Activated CD8-positive, alpha-beta memory T cell treated with anti-CD3 and anti-CD28 coated beads, Interleukin-2, amount 50 U/mL, for 24 hours (primary cell): ENCODE measurements around the gene PROSER2.
"Not testable (repeated sequence)": the region's sequence is repeated elsewhere in the genome, so short reads cannot be mapped to it uniquely, and the experiment has no call there.

ENCODE experiments used
- DNase-seq: peaks from one replicate; pipeline ENCODE4 v3.0.0-alpha.2; 2020; ENCODE audit errors: extremely low read depth

The PROSER2 gene

DNA sequence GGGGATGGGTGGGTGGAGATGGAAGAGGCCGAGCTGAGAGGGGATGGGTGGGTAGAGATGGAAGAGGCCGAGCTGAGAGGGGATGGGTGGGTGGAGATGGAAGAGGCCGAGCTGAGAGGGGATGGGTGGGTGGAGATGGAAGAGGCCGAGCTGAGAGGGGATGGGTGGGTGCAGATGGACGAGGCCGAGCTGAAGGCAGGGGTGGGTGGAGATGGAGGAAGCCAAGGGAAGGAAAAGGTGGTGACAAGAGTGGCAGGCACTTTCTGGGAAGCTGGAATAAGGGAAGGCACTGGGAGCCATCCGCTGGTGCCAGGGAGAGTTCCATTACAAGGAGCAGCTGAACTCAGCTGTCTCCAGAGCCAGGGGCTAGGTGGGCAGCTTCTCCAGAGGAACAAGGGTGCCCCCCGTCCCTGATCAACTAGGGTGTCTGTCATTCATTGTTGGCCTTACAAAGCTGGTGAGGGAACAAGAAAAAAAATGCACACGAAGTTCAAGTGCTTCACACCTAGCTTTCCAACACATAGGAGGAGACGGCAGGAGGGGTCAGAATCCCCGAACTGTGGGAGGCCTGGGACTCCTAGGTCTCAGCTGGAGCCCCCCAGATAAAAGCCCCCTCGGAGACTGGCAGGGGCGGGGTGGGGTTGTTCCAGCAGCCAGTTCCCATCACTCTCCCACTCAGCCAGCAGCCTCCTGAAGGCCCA lies 62.4 kb downstream of the PROSER2 start:
- no peak for DNase-seq

DNA sequence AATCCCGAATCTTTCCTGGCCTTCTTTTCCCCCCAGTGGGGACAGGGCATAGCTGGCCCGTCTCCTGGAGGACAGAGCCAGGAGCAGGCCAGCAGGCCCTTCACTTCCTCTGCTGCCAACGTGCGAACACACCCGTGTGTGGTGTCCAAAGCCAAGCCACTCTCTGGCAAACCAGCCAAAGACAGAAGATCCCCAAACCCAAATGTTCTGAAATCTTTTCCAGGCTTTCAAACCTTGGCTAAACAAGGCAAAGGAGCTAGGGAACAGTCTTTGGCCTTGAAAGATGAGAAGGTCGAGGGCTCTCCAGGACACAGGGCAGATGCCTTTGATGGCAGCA lies 63.0 kb downstream of the PROSER2 start:
- no peak for DNase-seq

DNA sequence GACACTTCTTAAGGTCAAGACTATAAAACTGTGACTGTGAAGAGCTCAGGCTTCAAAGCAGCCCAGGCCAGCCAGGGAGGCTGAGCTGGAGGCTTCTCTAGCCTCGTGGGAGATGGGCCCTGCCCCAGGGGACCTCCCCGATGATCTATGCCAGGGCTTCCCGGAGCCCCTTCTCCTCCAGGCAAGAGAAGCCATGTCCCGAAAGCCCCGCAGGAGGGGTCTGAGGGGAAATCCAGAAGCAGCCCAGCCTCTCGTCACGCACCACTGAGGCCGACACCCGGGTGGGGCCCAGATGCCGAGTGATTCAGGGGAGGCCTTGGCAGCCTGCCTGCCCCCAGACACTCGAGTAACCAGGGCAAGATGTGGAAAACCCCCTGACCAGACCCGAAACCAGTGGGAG lies 63.7 kb downstream of the PROSER2 start:
- DNase-seq: no peak

DNA sequence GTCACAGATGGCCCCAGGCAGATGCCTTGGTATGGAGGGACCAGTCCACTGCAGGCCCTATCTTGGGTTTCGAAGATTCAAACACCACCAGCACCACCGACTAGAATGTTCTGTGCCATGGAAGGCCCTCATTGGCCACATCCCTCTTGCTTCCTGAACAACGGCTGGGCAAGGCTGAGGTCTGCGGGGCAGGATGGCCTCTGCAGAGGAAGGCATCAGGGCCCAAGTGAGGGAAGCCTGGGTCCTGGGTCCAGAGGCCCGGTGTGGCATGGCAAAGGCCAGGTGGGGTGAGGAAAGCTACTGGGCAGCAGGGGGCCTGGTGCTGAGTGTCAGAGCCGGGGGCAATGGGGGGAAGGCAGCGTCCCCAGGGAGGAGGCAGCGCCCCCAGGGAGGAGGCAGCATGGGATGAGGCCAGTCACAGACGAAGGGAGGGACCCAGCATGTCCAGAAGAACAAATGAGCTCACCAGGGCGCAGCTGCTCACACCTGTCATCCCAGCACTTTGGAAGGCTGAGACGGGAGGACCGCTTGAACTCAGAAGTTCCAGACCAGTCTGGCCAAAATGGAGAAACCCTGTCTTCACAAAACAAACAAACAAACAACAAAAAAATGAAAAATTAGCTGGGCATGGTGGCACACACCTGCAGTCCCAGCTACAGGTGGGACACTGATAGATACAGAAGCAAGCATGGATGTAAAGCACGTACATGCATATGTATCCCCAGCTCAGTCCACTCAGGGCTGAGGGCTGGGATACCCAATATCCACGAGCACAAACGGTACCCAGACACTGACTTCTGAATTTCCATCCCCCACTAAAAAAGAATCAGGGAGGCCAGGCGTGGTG lies 64.4 kb downstream of the PROSER2 start:
- no peak for DNase-seq

DNA sequence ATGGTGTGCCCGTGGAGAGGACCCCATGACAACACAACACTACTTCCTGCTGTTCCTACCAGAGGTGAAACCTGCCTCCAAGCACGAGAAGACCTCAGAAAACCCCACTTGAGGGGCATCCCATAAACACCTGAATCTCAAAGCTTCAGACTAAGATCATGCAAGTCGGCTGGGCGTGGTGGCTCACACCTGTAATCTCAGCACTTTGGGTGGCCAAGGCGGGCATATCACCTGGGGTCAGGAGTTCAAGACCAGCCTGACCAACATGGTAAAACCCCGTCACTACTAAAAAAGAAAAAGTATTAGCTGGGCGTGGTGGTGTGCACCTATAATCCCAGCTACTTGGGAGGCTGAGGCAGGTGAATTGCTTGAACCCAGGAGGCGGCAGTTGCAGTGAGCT lies 66.1 kb downstream of the PROSER2 start:
- DNase-seq: not testable (repeated sequence)

DNA sequence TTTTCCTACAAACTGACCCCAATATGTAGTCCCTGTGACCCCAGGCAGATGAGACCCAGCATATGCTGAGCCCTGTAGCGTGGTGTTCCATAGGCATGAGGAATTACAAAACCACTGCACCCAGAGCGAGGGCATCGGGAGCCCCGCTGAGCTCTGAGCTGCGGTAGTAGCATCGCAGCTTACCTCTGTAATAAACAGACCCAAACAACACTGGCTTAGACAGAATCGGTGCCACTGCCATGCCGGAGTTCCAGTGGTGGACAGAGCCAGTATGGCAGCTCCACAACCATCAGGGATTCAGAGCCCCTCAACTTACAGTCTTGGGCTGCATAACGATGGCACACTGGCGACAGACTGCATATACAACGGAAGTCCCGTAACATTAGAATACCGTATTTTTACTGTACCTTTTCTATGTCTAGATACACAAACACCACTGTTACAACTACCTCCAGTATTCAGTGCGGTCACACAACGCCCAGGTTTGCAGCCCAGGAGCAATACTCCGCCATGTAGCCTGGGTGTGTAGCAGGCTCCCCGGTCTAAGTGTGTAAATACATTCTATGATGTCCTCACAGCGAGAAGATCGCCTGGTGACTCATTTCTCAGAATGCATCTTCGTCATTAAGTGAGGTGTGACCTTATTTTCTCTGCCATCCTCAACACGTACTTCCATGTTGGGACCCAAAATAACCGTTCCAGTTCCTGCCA lies 68.8 kb downstream of the PROSER2 start:
- no peak for DNase-seq

DNA sequence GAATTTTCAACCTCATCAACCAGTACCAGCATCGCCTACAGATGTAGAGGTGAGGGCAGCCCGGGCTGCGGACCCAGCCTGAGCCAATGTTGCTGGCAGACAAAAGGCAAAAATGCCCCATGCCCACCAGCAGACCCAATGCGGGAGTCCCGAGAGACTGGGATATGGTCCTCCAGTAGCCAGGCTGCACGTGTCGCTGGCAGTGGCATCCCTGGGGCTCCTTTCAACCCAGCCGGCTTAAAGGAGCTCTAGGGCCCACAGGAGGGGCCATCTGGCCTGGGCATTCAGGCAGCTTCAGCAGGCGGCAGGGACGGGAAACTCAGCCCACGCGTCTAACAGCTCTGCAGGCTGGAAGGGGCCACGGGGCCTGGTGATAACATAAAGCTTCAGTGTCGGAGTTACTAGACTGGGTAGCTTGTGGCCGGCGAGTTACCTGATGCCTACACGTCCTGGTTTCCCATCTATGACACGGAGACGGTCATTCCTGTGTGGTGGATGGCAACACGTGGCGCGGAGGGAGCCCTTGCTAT lies 70.7 kb downstream of the PROSER2 start:
- DNase-seq: no peak

DNA sequence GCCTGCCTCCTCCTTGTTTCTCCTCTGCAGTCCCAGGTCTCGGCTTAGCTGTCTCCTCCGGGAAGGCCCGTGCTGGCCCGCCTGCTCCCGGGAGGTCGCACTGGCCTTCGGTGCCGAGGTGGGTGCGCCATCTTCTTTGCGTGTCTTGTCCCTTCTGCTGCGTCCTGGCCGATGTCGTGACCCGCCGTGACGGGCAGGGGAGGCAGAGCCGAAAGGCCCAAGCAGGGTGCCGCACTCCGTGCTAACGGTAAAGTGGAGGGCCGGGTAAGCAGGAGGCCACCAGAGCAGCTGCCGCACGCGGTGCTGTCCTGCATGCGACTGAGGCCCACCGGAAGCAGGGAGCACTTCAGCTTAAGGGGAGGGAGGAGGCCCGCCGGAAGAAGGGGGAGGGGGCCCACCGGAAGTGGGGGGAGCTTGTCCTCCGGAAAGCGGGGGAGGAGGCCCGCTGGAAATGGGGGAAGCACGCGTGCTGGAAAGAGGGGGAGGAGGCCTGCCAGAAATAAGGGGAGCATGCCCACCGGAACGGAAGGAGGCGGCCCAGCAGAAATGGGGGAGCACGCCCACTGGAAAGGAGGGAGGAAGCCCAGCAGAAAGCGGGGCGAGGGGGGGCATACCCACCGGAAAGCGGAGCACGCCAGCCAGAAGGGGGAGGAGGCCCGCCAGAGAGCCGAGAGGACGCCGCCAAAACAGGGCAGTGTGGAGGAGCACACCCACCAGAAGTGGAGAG lies 71.4 kb downstream of the PROSER2 start:
- DNase-seq: no peak

DNA sequence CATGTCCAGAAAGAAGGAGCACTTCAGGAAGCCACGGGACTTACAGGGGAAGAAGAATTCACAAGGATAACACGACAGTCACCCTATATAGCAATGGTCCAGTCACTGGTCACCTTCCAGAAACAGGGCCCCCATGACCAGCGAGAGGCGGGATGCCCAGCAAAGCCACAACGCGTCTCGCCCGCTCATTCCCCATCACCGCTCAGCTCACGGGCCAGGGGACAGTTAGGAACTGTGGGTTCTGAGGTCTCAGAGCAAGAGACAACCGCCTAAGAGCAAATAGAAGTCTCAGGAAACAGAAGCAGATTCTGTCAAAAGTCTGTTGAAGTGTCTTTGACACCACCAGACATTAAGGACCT lies 71.9 kb downstream of the PROSER2 start:
- no peak for DNase-seq

DNA sequence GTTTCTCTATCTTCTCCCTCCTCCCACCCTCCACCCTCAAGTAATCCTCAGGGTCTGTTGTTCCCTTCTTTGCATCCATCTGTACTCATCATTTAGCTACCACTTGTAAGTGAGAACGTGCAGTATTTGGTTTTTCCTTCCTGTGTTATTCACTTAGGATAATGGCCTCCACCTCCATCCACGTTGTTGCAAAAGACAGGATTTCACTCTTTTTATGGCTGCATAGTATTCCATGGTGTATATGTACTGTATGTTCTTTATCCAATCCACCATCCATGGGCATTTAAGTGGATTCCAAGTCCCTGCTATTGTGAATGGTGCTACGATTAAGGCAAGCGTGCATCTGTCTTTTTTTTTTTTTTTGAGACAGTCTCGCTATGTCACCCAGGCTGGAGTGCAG lies 72.4 kb downstream of the PROSER2 start:
- DNase-seq: no peak

DNA sequence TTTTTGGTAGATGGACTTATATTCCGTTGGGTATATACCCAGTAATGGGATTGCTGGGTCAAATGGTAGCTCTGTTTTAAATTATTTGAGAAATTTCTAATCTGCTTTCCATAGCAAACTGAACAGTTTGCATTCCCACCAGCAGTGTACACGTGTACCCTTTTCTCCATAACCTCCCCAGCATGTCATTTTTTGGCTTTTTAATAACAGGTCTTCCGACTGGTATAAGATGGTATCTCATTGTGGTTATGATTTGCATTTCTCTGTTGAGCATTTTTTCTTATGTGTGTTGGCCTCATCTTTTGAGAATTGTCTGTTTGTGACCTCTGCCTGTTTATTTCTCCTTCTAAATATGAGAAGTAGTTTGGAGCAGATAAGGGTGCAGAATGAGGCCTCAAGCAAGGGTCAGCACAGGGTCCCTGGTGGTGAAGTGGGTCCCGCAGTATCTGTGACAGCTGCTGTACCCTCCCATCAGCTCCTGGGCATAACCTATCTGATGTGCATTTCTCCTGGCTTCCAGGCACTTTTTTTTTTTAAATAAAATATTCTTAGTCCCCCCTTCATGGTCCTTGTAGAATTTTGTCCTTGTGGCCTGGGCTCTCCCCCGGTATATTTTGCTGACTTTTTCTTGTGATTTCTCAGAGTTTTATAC lies 73.5 kb downstream of the PROSER2 start:
- DNase-seq: no peak

DNA sequence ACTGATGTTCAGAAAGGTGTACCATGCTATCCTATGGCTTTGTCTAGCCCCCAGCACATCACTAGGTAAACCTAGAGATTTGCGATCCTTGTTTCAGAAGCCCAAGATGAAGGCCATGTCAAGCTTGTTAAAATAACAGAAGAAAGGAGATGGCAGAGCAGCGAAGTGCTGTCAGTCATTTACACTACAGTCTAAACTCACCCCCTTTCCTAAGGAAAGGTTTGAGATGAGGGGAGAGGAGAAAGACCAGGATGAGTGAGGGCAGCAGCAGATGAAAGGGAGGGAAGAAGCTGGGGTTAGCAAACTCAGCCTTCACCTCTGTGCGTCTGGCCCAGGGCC lies 74.8 kb downstream of the PROSER2 start:
- no peak for DNase-seq

DNA sequence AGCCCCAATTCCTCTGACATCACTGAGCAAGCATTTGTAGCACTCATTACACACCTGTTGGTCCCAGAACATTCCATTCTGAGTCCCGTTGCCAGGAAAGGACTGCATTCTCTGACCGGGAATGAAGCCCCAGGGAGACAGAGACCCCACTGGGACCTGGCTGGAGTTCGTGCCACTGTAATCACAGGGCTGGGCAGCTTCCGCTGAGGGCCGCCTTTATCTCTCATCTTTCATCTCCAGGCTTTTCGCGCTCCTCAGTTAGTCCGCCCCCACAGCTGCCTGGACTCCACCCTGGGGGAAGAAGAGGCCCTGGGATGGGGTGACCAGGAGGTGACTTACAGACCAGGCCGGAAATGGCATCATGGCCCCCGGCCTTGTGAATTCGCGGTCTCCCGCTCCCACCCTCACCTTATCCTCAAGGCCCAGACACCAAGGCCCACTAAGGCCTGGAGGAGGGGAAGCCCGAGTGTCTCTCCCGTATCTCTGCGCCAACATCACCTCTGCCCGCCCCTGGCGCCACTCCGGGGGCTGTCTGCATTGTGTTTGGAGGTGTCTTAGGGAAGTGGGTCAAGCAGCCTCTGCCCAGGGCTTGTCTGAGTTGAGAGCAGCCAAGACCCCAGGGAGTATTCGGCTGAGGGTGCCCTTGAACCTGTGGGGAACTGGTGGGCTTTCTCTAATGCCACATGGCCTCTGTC lies 75.4 kb downstream of the PROSER2 start:
- no peak for DNase-seq

DNA sequence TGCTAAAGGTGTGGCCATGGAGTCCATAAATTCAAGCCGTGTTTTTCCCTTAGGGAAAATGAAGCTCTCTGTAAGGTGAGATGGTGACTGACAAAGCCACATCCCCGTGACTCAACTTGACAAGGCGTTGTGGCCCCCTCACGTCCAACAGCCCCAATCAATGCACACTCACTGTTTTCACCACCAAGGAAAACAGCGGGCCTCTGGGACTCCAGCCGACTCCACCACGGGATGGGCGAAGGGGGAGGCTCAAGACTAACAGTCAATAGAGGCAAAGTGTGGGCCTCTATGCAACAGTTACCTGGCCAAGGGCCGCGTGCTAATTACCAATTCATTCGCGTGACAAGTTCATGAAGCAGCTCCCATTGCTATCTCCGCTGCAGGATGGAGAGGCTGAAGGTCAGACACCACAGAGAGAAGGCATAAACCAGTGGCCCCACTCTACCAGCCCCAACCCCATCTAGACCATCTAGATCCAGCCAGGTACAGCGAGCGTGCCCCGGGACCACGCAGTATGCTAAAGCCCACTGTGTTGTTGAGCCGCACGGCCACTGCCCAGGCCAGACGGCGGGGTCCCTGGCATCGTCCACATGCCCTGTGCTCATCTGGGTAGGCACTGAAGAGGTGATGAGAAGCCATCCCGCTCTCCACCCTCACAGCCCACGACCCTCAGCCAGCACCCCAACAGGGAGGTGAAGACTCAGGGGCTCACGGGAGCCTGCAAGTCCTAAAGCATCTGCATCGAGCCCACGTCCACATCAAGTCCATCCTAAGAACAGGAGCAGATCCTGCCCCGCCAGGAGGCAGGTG lies 76.1 kb downstream of the PROSER2 start:
- DNase-seq: no peak

DNA sequence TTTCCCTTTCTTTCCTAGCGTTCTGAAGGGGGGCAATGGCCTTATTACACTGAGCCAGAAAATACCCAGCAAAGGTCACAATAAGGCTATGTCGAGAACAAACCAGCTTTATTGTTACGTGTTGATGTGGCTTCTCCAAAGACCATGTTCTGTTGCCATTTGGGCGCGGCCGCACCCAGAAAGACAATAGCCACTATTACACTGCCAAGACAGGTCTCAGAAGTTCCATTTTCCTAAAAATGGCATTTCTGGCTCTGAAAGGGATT lies 77.8 kb downstream of the PROSER2 start:
- DNase-seq: no peak

DNA sequence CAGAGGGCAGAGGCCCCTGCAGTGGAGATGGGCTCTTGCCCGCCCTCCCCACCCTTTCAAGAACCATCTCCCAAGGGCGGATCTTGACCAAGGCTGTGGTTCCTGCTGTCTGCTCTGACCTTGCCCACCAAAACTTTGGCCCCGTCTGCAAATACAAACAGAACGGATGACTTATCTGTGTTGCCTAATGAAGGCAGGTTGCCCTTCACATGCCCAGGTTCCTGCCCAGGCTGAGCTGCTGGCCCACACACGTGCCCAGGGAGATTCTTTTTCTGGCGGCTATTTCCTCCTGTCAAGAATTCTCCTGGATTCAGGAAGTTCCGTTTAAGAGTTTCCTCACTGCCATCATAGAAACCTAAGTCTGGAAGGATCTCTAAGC lies 78.3 kb downstream of the PROSER2 start:
- no peak for DNase-seq

DNA sequence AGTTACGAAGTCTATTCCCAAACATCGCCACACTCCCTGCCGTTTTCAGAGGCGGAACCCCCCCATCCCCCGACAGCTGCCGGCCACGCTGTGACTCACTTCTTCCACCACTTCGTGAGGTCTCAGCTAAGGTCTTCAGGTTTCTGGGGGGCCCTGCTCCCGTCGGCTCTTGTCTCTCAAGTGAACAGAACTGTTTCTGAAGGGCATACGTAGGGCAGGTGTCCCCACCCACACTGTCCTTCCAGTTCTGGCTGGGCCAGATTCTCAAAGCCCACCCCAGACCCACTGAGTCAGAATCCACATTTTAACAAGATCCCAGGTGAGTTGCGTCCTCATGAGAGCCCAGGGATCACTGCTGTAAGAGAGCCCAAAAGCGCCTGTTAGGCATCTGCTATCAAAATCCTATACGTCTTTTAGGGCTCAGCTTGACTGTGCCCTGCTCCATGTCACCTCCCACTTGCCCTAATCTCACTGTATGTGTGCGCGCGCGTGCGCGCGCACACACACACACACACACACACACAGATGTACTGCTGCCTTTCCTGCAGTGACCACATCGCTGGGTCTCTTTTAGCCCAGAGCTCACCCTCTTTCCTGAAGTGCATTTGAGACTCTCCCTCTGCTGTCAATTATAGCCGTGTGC lies 78.8 kb downstream of the PROSER2 start:
- no peak for DNase-seq

DNA sequence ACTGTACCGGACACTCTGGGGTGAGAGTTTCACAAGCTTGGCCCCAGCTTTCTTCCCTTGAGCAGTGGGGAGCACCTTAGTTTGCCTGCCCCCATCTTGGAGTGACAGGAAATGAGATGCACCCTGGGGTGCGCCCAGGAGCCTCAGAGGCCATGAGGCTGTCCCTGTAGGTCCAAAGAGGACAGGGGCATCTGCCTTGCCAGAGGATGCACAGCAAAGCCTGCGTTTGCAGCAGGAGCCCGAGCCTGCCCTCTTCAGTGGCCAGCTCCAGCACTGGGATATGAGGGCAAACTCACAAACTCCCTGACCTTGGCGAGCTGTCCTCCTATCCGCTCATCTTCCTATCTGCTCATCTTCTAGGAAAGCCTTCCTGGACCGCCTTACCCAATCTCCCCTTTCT lies 79.5 kb downstream of the PROSER2 start:
- no peak for DNase-seq

DNA sequence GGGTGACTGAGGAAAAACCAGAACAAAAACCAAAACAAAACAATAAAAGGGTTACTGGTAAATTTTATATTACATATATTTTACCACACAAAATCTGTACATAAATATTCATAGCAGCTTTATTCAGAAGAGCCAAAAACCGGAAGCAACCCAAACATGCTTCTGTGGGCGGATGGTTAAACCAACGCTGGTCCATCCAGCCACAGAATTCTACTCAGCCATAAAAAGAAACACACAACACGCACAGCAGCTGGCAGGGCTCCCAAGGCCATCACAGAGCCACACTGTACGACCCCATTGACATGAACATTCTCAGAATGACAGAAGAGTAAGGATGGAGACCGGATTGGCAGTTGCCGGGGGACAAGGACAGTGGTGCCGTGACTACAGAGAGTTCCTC lies 83.6 kb downstream of the PROSER2 start:
- no peak for DNase-seq

DNA sequence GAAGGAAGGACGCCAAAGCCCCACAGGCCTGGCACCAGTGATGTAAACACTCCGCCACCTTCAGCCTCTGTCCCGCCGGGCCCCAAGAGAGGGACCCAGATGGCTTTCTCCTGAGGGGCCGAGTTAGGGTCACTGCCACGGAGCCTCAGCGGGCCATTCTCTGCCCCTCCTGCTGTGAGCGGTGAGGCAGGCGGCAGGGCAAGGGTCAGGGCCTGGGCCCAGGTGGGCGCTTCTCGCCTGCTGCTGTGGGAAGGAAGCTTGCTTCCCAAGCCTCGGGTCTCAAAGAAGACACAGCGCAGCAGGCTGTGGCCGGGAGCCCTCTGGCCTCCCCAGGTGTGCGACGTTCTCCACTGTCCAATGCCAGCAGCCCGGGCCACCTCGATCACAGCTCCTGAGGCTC lies 84.8 kb downstream of the PROSER2 start:
- no peak for DNase-seq
